NCI-H510A treated with DMSO at 0.1 percent for 48 hours (cell line): Measurements from ENCODE around the gene ZSCAN20.

Source experiments
- DNase-seq: peaks from one replicate; lab custom pipeline; 2025; lab: John Stamatoyannopoulos, UW

ZSCAN20 gene

GRCh38 chr1:33535334-33535733 lies 62.9 kb downstream of the ZSCAN20 start:
- DNase-seq = no peak

DNA sequence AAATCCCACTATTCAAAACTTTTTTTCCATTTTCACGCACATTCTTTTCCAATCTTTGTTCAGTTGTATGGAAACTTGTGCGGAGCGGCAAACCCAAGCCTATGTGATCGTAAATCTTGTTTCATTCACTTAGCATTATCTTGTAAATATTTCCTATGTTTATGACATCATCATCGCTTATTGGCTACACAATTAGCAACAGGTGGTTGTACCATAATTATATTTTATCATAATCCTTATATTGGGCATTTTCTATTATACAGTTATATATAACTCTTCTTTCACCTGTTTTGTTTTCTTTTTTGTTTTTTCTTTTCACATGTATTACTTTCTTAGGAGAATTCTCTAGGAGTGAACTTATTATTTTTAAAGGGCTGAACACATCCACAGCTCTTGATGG lies 65.4 kb downstream of the ZSCAN20 start:
- no peak for DNase-seq

DNA sequence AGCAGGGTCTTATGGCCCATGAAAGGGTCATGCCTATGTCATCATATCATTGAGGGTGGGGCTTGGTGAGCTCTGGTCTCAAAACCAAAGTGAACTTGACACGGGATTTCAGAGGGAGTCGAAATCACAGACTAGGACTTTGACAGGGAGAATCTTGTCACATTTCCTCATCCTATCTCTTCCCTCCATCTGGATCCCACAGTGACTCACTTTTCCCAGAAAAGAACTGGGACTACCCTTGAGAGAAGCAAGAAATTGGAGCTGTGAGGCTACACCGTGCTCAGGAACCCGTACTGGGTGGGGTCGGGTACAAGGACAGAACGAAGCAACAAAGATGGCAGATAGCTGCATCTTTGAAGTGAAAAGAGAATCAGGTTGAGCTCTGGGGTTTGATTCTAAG lies 69.5 kb downstream of the ZSCAN20 start:
- DNase-seq = no peak
